ENCODE measurements around the gene SLC32A1. TPM values are rescaled to one million over a fixed set of nuclear protein-coding genes. Genes with fewer than 3 reads are reported as not detected.

Gene SLC32A1
- total RNA-seq, 1 donor from 2014 or later = not detected

- H3K4me3 ChIP-seq (ENCODE audit: low read depth, low read length) = no peak overlapping the region
- TF ChIP-seq, protein P1, sequence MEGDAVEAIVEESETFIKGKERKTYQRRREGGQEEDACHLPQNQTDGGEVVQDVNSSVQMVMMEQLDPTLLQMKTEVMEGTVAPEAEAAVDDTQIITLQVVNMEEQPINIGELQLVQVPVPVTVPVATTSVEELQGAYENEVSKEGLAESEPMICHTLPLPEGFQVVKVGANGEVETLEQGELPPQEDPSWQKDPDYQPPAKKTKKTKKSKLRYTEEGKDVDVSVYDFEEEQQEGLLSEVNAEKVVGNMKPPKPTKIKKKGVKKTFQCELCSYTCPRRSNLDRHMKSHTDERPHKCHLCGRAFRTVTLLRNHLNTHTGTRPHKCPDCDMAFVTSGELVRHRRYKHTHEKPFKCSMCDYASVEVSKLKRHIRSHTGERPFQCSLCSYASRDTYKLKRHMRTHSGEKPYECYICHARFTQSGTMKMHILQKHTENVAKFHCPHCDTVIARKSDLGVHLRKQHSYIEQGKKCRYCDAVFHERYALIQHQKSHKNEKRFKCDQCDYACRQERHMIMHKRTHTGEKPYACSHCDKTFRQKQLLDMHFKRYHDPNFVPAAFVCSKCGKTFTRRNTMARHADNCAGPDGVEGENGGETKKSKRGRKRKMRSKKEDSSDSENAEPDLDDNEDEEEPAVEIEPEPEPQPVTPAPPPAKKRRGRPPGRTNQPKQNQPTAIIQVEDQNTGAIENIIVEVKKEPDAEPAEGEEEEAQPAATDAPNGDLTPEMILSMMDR (conservative IDR thresholded peaks at IDR 0.05; ENCODE audit: low read depth, low read length) = no peak
- no peak for DNase-seq (ENCODE audit: low read depth)
These were observed 31.6 kb upstream of the SLC32A1 start for GRCh38 chr20:38692436-38693411.

GRCh38 chr20:38697306-38697705 is 27.0 kb upstream of the SLC32A1 start:
- no peak for DNase-seq (ENCODE audit: low read depth)
- no peak overlapping the region for H3K4me3 ChIP-seq (ENCODE audit: low read depth, low read length)
- TF ChIP-seq, protein P1 (conservative IDR thresholded peaks at IDR 0.05; ENCODE audit: low read depth, low read length) = no peak

- TF ChIP-seq, protein P1 (conservative IDR thresholded peaks at IDR 0.05; ENCODE audit: low read depth, low read length) = no peak
- no peak for DNase-seq (ENCODE audit: low read depth)
- H3K4me3 ChIP-seq (ENCODE audit: low read depth, low read length) = no peak overlapping the region
These were observed 25.7 kb upstream of the SLC32A1 start for GRCh38 chr20:38698541-38698940.

DNA sequence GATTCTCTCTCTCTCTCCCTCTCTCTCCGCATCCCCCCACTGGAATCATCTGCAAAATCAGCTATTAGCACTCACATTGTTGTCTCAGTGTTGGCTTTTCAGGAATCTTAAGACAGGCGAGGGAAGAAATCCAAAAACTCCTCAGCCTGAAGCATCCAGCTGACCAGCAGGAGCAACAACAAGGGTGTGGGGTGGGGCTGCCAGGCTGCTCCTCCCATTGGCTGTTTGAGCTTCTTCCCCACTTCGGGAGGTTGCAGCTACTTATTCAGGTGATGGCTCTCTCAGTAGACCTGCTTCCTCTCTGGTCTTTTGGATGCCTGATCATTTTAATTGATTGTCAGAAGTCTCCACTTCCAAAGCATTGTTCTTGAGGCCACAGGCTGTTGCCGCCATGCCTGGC is 24.1 kb upstream of the SLC32A1 start:
- no peak for DNase-seq (ENCODE audit: low read depth)
- TF ChIP-seq, protein P1 (conservative IDR thresholded peaks at IDR 0.05; ENCODE audit: low read depth, low read length) = no peak
- H3K4me3 ChIP-seq (ENCODE audit: low read depth, low read length) = no peak overlapping the region

- no peak for DNase-seq (ENCODE audit: low read depth)
- TF ChIP-seq, protein P1 (conservative IDR thresholded peaks at IDR 0.05; ENCODE audit: low read depth, low read length) = no peak
- no peak overlapping the region for H3K4me3 ChIP-seq (ENCODE audit: low read depth, low read length)
These were observed 23.4 kb upstream of the SLC32A1 start for GRCh38 chr20:38700926-38701325.

DNA sequence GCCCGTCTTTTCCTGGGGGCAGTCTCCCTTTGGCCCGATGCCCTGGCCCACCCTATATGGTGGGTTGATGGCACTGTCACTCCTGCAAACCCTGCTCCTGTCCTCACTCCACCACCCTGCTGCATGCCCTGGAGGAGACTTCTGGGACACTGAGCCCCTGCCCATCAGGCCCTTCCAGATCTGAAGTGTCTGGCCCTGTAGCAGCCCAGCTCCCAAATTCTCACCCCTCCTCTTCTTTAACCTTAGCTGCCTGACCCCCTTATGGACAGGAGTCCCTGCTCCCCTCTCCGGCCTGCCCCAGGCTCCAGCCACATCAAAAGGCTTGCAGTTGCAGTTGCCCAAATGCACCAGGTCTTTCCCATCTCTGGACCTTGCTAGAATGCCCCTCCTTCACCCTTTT is 20.8 kb upstream of the SLC32A1 start:
- TF ChIP-seq, protein P1 (conservative IDR thresholded peaks at IDR 0.05; ENCODE audit: low read depth, low read length) = no peak

More for the DNA sequence above, 20.8 kb upstream of the SLC32A1 start:
- no peak overlapping the region for H3K4me3 ChIP-seq (ENCODE audit: low read depth, low read length)
- no peak for DNase-seq (ENCODE audit: low read depth)
